GM21526 (cell line): ENCODE measurements around the gene MLLT10.

Experiments
- ATAC-seq: cut with Tn5 transposase; IDR thresholded peaks from one replicate; pipeline ENCODE4 v1.9.1; 2021; ENCODE audit warnings: moderate library complexity; ENCODE audit not compliant: unreplicated experiment, low FRiP score

The MLLT10 gene

DNA sequence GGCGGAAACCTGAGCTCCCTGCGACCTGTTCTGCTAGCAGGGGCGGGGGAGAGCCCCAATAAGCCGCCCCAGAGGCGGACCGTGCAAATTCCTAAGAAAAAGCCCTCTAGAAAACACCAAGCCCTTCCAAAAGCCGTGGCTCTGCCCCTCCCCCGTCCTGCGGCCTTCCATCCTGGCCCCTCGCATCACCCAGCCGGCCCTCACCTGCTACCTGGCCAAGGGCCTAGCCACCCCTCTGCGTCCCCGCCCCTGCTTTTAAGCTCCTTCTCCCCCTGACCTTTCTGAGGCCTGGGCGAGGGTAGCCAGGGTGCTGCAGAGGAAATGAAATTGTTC is 33.5 kb upstream of the MLLT10 start:
- ATAC-seq, result no peak

- no peak for ATAC-seq
These were observed 32.9 kb upstream of the MLLT10 start for GRCh38 chr10:21501091-21501490.

GRCh38 chr10:21501731-21502347 is 32.2 kb upstream of the MLLT10 start:
- no peak for ATAC-seq

DNA sequence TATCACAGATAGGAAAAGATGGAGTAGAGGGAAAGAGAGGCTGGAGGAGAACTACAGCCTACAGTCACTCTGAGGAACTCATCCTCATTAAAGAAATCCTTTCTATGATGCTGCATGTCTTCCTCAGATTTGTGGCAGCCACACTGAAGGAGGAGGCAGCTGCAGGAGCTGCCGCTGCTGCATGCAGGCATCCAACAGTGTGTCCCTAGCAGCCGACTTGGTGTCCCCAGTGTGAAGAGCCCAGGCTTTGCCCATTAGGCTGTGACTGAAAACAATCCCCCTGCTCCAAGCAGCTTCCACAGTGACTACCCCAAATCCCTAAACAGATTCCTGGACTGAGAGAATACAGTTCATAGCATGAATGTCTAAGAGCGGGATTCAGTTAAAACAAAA is 31.7 kb upstream of the MLLT10 start:
- ATAC-seq, result no peak

DNA sequence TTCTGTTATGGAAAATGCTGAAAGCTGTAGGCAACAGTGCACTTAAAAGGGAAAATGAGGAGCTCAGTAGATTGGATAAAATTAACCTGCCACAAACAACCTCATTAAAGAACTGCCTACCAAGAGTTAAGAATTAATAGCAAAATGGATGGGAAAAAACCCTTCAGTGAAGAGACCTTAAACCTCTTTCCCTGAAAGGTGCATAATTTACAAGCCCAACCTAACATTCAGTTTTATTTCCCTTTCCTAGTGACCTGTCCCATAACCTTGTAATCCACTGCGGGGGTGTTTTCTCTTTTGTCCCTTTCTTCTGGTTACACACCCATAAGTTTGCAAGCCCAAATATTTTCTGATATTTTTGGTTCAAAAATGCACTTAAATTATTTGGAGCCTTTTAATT is 30.5 kb upstream of the MLLT10 start:
- ATAC-seq, result no peak

DNA sequence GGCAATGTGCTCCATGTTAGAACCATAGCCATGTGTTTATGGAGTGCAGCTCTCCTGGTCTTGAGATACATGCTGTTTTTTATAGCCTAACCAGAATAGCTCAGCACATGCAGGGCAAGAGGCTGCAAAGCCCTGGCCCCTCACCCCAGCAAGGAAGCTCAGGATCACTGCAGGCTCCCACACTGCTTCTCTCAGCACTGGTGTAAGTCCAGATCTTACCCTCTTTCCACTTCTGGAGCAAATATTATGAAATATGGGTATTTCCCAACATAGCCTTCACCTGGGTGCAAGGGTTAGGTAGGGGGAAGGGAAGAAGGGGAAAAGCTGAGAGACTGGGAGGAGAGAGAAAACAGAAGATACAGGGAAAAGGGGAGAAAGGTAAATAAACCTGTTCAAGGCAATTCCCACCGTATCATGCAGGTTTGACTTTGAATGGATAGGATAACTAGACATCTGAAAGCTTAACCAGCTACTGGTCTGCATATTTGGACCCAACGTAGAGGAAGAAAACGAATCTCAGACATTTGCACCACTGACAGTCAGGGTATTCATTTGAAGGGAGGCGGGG is 28.2 kb upstream of the MLLT10 start:
- no peak for ATAC-seq

- ATAC-seq, result no peak
These were observed 27.7 kb upstream of the MLLT10 start for GRCh38 chr10:21506351-21506750.

DNA sequence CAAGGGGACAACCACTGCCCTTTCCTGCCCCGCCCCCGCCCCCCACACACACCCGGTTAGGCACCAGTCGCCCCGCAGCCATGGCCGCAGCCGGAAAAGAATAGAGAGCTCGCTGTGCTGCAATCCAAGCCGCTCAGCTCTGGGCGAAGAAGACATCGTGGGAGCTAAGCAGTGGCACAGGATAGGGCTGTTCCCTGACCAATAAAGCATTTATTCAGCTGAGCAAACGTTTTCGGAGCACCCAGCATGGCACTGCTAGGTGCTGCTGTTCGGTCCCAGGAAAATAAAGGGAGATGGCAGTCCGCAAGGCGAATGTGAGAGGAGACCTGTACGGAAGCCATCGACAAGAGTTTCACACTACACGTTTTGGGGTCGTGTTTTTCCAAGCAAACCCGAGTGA is 26.9 kb upstream of the MLLT10 start:
- no peak for ATAC-seq

- ATAC-seq, result no peak
These were observed 25.2 kb upstream of the MLLT10 start for GRCh38 chr10:21508706-21509331.

DNA sequence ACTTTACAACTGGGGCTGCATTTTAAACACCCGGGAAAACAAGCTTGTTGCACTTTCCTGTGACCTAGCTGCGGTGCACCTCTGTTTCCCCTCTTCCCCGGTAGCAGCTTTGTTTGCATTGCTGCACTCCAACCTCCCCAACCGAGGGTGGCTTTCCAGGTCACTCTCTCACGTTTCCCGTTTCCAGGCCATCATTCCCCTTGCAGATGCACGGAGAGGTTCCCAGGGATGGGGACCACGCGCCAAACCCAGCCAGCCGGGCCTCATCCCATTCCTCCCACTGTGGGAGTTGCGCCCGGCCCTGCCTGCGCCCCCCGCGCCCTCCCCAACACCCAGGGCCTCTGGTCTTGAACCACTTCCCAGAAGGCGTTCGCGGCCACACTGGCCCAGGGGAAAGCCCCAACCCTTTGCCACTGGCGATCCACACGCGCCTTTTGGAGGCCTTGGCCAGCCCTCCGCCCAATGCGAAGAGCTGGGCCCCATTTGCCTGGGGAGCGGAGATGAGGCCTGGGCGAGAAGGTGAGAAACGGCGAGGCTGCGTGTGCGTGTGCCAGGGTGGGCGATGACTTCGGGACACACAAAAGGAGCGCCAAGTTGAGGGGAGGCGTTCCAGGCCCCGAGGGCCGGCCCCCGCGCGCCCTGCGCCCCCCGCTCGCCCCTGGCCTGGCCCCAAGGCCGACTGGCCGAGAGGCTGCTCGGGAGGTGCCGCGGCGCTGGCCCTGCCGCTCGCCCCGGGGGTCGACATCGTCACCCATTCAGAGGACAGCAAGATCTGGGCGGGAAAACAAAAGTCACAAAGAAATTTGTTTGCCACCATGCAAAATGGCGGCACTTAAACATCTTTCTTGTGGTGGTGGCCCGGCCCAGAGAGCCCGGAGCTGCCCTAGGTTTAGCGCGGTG is 24.4 kb upstream of the MLLT10 start:
- ATAC-seq, result no peak

DNA sequence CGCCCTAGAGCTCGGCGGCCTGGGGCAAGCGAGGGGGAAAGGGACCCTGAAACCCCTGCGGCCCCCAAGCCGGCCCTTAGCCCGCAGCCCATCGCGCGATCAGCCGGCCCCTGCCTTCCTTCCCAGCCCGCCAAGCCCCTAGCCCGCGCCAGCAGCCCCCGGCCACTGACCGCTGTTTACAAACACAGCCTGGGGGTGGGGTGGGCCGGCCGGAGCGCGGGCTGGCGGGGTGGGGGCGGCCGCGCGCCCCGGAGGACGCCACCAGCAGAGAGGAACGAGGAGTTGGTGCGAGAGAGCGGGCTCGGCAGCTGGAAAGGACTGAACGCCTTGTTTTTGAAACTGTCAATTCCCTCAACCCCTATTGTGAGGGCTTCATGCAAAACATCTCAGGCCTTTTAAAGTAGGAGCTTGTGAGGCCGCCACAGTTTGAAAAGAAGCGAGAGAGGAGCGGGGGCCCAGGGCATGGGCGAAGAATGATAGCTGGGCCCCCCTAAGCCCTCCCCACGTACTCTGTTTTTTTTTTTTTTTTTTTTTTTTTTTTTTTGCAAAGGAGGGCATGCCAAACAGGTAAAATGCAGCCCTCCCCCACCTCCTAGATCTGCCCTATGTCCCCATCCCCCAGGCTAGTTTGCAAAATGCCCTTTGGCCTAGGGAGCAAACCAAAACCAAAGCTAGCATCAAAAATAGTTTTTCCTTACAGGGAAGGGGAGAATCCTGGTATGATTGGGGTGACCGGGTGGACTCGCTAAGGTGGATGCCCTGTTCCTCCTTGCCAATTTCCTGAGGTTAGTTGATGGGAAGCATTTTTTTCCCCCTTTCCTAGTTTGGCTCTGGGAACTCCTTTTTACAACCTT is 23.6 kb upstream of the MLLT10 start:
- ATAC-seq, result no peak

GRCh38 chr10:21511095-21511570 is 22.9 kb upstream of the MLLT10 start:
- no peak for ATAC-seq

DNA sequence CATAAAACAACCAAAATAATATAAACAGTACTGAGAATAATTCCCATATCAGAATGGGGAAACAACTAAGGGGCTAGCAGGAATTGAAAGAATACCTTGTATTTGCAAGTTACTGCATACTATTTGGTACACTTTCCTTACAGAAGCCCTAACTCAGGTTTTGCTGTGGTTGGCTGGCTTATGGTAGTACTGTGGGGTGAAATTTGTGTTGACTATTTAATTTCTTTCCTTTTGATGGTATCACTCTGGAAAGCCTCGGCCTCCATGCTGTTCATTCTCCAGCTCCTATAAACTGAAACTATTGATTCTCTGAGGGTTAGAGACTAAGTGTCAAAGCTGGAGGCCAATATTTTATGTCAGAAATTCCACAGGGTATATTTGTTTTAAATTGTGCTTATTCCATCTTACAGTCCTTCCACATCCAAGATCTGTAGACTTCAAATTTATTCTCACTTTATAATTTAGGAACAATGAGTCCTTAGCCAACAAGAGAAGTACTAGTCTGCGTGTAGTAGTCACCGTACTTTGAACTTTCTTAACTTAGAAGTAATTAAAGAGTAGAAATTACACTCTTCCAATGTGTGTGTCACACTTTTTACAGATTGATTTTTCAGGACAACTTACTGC is 22.0 kb upstream of the MLLT10 start:
- no peak for ATAC-seq

GRCh38 chr10:21512573-21513404 is 21.2 kb upstream of the MLLT10 start:
- ATAC-seq, result no peak

- no peak for ATAC-seq
These were observed 20.6 kb upstream of the MLLT10 start for GRCh38 chr10:21513405-21513788.

DNA sequence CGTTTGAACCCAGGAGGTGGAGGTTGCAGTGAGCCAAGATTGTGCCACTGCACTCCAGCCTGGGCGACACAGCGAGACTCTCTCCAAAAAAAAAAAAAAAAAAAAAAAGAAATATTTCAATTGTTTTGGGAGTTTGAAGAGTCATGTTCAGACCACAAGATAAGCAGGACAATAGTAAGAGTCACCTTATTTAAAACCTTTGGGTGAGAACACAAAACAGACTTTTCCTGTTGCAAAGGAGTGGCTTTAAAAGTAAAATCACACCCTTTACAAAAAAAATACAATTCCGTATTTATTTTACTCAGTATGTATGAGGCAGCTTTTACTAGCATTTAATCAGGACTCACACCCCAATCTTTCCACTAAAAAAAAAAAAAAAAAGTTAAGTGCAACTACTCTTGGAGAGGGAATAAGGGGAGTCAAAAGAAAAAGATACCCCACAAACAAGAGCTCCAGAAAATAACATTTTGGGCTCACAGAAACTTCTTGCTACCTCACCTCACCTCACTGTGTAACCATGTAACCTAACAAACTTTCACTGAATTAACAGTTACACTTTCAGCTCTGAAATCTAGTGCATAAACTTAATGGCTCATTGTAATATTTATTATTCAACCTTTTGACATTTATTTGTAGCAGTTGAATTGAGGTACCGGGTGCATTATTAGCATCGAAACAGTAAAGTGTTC is 19.8 kb upstream of the MLLT10 start:
- no peak for ATAC-seq

GRCh38 chr10:21514818-21515351 is 19.1 kb upstream of the MLLT10 start:
- ATAC-seq, result no peak
